Measurements from ENCODE around the gene ANKRD53.

DNA sequence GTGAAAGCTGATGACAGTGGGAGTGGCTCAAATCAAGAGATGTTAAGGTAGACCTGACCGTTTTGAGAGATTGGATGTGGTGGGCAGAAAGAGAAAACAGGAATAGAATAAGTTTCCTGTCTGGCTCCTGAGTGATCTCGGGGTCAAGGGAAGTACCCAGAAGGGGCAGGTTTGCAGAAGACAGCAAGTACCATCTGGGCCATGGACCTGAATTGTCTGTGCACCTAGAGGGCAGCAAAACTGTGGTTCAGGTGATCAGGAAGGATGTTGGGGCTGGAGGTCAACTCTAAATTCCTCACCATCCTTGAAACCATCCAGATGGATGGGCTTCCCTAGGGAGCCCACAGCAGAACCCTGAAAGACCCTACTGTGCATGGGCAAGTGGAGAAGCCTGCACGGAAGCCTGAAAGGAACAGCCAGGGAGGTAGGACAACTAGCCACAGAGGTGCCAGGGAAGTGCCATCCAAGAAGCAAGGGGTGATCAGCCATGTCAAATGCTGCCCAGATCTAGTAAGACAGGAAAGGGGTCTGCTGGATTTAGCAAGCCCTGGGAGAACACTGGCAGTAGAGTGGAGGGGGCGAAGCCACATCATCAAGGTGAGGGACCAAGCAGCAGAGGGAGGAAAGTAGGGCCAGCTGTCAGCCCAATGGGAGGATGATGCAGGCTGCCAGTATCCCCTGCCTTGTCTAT is 8.2 kb downstream of the ANKRD53 start:
- TF ChIP-seq FOXM1 (IDR thresholded peaks at IDR 0.05; ENCODE audit: borderline replicate concordance) (no peak), SUZ12 (IDR thresholded peaks at IDR 0.05) (no peak), L3MBTL2 (conservative IDR thresholded peaks at IDR 0.05) (no peak), FOXK2 (IDR thresholded peaks at IDR 0.05) (no peak), HDGF (IDR thresholded peaks at IDR 0.05; ENCODE audit: borderline replicate concordance) (no peak), LEF1 (IDR thresholded peaks at IDR 0.05; ENCODE audit: borderline replicate concordance) (no peak), BHLHE40 (IDR thresholded peaks at IDR 0.05; ENCODE audit: borderline replicate concordance) (no peak), ARNT (IDR thresholded peaks at IDR 0.05) (no peak), ELF4 (IDR thresholded peaks at IDR 0.05) (no peak)
